Epithelial cell of esophagus (primary cell): ENCODE results near the gene TSR1.
A peak's percentile ranks its signal among the peaks of the same experiment; 100 is the strongest.

ENCODE experiments used
- DNase-seq: peaks from one replicate; pipeline ENCODE4 v3.0.0; 2010; ENCODE audit warnings: low read depth
- H3K4me3 ChIP-seq: 2 replicates; pipeline ENCODE4 v1.5.1; 2011; ENCODE audit warnings: mild to moderate bottlenecking, low read length, control low read depth
- TF ChIP-seq, protein P1 (sequence below): IDR thresholded peaks from 2 replicates; pipeline ENCODE4 v1.5.1; 2011; ENCODE audit warnings: low read depth, mild to moderate bottlenecking, low read length, control low read depth, inconsistent platforms; ENCODE audit not compliant: insufficient read depth; ENCODE audit errors: missing control alignments

Gene TSR1

DNA sequence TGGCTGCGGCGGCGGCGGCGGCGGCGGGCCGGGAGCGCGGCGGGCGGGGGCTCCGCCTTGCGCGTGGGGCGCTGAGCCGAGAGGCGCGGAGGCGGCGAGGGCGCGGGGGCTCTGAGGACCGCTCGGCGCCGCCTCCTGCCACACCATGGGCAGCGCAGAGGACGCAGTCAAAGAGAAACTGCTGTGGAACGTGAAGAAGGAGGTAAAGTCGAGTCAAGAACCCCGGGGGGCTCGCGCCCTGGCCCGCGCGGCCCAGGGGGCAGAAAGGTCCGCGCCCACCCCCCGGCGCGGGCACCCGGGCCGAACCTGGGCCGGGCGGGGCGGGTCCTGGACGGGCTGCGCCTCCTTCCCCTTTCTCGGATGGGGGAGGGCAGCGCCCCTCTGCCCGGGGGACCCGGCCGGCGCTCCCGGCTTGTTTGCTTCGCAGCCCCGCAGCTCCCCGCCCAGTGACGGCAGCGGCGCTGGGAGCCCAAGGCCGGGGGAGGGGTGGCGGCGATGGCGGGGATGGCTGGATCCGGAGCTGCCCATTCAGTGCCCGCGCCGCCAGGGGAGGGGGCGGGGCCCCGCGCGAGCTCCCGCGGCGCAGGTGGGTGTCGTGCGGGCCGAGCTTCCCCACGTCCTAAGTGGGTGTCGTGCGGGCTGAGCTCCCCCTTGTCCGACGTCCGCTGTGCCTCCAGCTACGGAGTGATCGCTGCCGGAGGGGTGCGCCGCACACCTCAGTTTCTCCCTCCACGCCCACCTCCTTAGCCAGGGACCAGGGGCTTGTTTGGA, 1.5 kb upstream of the TSR1 start:
- TF ChIP-seq, protein P1, sequence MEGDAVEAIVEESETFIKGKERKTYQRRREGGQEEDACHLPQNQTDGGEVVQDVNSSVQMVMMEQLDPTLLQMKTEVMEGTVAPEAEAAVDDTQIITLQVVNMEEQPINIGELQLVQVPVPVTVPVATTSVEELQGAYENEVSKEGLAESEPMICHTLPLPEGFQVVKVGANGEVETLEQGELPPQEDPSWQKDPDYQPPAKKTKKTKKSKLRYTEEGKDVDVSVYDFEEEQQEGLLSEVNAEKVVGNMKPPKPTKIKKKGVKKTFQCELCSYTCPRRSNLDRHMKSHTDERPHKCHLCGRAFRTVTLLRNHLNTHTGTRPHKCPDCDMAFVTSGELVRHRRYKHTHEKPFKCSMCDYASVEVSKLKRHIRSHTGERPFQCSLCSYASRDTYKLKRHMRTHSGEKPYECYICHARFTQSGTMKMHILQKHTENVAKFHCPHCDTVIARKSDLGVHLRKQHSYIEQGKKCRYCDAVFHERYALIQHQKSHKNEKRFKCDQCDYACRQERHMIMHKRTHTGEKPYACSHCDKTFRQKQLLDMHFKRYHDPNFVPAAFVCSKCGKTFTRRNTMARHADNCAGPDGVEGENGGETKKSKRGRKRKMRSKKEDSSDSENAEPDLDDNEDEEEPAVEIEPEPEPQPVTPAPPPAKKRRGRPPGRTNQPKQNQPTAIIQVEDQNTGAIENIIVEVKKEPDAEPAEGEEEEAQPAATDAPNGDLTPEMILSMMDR, result no peak
- peak overlapping the region; percentile 99 for H3K4me3 ChIP-seq
- peak; percentile 65 for DNase-seq

DNA sequence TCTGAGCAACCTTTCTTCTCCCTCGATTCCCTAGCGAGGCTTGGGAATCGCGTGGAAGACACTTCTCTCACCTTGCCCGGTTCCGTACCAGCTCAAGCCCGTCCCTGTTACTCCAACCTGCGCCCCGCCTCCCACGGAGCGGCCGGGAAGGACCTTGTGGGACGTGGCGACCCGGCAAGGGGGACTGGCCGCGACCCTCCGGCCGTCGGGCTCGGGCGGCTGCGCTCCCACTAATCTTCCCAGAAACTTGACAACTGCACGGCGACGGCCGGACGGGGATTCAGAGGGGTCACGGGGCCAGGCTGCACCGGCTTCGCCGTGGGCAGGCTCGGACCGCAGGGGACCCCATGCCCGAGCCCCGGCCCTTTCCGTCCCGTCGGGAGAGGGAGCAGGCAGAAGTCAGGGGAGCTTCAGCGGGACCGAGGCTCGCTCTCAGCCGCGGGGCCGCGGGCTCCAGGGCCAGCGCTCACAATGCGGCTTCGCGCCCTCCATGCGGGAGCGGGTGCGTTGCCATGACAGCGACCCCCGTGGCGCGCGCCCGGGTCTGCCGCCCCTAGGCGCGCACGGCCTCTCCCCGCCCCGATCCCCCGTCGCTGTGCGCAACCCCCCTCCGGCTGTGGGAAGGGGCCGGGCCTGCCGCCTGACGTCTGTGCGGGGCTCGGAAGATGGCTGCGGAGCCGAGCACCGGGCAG, 741 bp upstream of the TSR1 start, which contains the start of gene SGSM2:
TSS of gene SGSM2 (plus strand) at position 650 of the 692 bp plus-strand sequence. CDS start 188 bp downstream, outside the sequence.
- TF ChIP-seq, protein P1, result no peak
- H3K4me3 ChIP-seq, result peak within 1 kb of the TSS; percentile 99
- peak; percentile 41 for DNase-seq

DNA sequence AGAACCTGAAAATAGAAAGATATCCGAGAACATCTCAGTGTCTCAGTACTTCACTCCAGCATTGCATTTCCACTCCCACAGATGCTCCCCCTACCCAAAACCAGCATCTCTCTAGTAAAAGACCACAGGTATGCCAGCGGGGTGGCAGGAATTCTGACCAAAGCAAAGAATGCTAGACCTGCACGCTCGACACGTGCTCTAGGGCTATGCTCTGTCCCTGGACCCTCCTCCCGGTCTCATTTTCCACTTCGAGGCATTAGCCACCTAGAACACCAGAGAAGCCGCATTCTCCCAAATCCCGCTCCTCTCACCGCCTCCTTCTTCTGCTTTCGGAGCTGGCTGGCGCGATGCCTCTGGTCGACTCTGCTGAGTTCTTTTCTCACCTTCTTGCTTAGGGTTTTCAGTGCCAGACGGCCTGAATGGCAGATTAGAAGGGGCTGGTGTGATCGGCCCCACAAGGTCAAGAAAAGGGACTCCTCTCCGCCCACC, 487 bp downstream of the TSR1 start:
- H3K4me3 ChIP-seq, result peak overlapping the region; percentile 99
- no peak for DNase-seq
- TF ChIP-seq, protein P1, result no peak

DNA sequence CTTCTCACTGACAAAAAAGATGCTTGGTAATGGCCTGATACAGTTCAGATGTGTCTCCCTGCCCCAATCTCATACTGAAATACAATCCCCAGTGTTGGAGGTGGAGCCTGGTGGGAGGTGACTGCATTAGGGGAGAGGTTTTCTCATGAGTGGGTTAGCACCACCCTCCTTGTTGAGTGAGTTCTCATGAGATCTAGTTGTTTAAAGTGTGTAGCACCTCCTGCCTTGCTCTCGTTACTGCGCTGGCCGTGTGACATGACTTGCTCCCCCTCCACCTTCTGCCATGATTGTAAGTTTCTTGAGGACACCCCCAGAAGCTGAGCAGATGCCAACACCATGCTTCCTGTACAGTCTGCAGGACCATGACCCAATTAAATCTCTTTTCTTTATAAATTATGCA, 5.0 kb downstream of the TSR1 start:
- DNase-seq, result no peak
- TF ChIP-seq, protein P1, result no peak
- H3K4me3 ChIP-seq, result no peak overlapping the region

DNA sequence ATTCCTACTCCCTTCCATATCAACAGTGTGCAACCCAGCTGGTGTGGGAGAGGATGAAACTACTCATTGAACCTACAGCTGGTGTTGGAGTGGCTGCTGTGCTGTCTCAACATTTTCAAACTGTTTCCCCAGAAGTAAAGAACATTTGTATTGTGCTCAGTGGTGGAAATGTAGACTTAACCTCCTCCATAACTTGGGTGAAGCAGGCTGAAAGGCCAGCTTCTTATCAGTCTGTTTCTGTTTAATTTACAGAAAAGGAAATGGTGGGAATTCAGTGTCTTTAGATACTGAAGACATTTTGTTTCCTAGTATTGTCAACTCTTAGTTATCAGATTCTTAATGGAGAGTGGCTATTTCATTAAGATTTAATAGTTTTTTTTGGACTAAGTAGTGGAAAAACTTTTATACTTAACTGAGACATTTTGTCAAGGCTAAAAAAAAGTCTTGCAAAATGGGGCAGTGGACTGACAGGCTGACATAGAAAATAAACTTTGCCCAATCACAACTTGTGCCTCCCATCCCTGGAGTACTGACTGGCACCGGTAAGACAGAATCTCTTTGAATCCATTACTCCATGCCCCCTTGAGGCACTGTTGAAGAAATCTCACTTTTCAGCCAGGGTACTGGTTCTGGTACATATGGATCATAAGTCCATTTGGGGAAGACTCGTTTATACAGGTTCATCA, 12.5 kb downstream of the TSR1 start:
- no peak overlapping the region for H3K4me3 ChIP-seq
- no peak for DNase-seq
- TF ChIP-seq, protein P1, result no peak

DNA sequence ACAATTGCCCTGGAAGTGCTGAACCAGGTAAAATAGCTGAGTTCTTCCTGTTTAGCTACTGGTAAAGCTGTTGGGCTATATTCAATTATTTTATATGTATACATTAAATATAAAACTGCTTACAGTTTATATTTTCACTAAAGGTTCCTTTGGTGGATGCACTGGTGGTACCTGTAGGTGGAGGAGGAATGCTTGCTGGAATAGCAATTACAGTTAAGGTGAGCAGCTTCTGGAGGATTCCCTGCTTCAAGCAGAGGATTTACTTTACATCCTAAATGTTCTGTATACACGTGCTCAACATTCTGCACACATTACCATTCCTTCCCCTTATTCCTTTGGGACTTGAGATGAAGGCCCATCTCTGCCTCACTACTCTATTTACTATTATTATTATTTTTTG, 14.9 kb downstream of the TSR1 start:
- DNase-seq, result no peak
- TF ChIP-seq, protein P1, result no peak
- no peak overlapping the region for H3K4me3 ChIP-seq
